NCI-H1930 (cell line): Measurements from ENCODE around the gene ZBTB38.

Experiments used
- DNase-seq, 2 experiments: peaks; one replicate each; lab custom pipeline; 2025; lab: John Stamatoyannopoulos, UW

ZBTB38 gene

DNA sequence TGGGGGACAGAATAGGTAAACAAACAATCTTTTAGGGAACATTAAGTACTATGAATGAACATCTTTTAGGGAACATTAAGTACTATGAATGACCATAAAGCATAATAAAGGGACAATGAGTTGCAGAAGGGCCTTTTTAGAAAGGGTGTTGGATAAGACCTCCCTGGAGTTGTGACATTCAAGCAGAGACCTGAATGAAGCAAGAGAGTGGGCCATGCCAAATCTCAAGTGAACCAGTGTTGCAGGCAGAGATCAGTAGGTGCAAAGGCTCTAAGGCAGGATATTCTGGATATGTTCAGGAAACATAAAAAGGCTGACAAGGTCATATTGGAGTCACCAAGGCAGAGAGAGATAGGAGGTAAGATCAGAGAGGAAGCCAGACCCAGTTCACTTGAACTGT, 29.4 kb upstream of the ZBTB38 start:
- no peak for DNase-seq

DNA sequence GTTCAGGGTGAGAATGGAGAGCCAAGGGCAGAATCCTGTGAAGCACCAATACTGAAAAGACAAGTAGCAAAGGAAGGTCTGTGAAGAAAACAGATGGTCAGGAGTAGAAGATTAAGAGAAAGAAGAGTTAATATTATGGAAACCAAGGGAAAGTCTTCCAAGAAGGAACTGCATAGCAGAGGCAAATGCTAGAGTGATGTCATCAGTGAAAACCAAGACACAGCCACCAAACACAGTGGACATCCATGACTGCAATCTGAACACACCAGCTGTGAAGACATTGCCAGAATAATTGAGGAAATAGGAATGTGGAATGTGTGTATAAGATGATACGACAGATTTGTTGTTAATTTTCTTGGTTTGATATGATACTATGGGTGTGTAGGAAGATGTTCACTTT, 26.8 kb upstream of the ZBTB38 start:
- DNase-seq = no peak

DNA sequence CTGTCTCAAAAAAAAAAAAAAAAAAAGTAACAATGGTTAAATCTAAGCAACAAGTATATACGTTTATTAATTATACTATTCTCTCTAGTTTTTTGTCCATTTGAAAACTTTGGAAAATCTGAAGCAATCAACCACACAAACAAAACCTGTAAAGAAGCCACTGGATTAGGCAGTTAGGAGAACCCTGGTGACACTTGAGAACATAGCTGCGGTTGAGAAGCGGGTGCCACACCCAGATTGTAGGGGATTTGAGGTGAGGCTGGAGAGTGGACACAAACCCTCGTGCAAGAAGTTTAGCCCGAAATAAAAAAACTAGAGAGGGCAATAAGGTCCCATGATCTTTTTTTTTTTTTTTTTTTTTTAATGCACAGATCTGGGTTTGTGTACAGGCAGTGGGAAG, 25.9 kb upstream of the ZBTB38 start:
- no peak for DNase-seq

DNA sequence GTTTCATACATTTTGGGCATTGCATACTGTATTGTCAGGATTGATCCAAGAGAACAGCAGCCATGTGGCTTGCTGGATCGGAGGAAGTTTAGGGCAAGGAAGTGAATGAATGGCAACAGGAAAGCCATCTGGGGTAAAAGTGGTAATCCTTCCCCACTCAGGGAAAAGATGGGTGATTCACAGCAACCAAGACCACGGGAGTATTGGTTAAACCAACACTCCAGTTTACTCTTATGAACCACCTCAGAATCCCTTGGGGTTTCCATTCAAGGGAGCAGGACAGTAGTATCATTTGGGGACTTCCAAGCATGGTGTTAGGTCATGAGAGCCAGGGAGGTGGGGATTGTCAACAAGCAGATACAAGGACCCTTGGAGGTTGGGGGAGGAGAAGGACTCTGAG, 25.2 kb upstream of the ZBTB38 start:
- DNase-seq = no peak

DNA sequence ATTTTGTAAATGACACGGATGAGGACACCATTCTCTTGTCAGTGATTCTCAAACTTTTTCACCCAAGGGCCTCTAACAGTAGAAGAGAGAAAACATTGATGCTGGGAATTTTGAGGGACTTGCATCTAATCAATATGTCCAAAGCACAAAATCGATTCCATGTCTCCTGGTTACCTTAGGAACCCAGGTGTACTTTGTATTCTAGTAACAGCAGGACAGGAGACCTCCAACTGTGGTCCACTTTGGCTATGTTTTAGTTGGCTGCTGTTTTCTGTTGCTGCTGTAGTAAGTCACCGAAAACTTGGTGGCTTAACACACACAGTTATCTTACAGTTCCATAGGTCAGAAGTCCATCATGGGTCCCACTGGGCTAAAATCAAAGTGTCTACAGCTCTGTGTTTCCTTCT, 24.4 kb upstream of the ZBTB38 start:
- DNase-seq = no peak

DNA sequence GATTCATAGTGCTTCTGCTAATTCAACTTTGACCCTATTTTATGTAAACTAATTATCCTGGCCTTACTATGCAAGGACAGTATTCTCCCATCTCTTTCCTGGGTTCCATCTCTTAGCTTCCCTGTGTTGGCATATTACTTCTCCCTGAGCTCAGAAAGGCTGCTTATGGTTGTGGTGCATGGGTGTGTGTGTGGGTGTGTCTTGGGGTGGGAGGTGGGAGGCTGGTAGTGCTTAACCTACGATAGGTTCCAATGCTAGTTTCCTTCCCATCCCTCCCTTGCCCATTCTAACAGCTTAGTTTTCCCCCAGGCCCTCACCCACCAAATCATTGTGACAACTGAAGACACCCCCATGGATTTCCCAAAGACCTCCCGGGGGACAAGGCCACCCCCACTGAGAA, 22.8 kb upstream of the ZBTB38 start:
- DNase-seq = no peak

DNA sequence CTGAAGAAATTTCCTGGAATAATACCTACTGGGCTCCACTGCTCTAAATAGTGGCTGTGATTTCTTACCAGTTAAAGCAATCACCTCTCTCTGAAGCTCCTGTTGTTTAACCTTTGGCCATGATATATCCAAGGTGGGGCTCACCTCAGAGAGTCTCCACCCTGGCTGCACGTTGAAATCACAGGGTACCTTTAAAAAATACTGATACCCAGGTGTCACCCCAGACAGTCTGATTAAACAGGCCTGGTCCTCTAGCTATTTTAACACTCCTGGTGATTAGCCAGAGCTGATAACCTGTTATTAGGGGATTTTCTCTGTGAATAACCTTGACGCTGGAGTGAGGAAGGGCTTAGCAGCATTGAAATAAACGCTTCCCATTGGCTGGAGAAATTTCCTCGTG, 22.3 kb upstream of the ZBTB38 start:
- DNase-seq = no peak

DNA sequence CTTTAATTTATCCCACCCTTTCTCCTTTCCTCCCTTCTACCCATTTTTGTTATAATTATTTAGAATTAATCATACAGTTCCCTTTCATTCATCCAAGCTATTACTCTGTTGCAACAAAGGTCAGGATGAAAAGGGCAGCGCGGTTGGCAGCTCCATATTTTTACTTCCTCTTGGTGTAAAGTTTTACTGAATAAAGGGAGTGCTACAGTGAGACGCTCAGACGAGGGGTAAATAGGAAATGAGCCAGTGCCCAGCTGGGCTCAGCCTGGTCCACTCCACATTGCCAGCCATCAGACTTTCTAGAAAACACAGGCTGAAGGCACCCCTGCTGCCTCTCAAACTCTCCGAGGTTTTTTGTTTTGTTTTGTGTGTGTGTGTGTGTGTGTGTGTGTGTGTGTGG, 21.9 kb upstream of the ZBTB38 start:
- no peak for DNase-seq

DNA sequence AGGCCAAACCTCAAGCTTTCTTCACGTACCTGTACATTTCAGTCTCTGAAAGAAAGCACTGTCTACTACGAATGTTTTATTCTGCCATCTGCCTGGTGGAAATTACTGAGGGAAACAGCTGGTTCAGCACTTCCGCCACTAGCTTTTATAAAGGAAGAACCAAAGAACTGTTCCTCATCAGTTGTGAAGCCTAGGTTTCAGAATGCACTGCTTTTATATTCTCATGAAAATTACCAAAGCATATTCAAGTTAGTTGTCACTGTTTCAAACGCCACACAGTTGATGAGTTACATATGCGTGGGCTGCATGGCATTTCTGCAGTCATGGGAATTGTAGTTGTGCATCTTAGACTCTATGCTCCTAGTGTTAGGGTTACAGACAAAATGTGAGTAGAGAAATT, 21.5 kb upstream of the ZBTB38 start:
- no peak for DNase-seq

DNA sequence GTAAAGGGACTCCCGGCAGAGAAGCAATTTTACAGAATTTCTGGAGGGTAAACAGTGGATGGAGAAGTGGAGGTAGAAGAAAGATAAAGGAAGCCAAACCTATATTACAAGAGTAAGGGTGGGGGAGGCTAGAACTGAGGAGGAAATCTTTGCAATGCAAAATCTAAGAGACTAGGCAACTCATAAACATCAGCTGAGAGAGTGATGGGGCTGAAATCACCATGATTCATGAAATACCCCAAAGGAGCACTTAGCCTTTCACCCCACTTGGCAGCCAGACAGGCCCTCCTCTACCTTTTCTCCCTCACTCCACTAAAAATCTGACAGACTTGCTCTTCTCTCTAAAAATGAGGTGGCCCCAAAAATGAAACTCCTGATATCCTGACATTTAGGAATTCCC, 19.5 kb upstream of the ZBTB38 start:
- DNase-seq = no peak

DNA sequence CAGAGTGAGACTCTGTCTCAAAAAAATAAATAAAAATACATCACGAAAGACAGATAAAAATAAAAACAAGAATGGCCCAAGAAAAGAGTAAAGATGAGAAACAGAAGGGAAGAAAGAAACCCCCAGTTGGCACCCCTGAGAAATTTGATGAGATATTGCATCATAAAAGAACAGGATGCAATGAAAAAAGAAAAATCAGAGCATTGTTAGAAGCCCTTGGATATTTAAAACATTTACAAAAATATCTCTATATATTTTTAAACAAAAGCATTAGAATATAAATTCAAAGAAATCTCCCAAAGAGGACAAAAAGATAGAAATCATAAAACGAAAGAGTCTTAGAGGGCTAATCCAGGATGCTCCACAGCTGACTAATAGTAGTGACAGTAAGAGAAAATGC, 18.6 kb upstream of the ZBTB38 start:
- no peak for DNase-seq

DNA sequence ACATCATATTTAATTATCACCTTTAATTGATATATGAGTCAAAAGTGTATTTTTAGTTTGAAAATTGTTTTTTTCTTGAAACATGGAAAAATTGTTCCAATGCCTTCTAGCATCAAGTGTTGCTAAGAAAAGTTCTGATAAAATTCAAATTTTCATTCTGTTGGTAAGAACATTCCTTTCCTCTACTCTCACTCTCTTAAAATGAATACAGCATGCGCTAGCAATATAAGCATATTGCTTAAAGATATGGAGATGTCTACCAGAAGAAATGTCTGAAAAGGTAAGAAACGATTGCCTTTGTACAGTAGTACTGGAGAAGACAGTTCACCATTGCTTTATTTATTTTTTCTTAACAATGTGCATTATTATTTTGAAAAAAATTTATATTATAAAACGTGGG, 17.6 kb upstream of the ZBTB38 start:
- no peak for DNase-seq

DNA sequence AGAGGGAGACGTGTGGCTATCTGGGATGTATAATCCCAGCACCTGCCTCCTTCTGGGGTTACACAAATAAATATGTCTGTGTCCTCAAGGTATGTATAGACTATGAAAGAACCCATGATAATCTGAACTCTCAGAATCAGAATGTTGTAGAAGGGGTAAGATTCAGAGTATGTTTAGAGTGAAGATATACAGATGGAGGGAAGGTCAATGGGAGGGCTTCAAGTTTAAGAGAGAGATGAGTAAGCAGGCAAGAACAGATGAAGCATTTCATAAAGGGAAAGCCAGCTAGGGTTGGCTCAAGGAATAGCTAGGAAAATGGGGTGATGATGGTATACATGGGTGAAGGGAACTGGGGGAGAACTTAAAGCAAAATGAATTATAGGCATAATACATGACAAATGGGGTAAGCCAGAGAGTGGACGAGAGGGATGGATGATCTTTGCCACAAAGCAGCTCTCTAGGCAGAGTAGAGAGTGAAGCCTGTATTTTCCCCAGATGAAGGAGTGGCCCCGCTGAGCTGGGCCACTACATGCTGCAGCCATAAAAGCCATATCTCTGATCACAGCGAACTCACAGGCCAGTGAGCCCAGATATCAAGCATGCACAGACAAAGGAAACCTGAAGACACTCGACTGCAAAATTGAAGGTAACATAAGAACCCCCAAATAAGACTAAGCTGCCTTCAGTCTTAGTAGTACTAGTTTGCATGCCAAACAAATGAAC, 15.9 kb upstream of the ZBTB38 start:
- no peak for DNase-seq

DNA sequence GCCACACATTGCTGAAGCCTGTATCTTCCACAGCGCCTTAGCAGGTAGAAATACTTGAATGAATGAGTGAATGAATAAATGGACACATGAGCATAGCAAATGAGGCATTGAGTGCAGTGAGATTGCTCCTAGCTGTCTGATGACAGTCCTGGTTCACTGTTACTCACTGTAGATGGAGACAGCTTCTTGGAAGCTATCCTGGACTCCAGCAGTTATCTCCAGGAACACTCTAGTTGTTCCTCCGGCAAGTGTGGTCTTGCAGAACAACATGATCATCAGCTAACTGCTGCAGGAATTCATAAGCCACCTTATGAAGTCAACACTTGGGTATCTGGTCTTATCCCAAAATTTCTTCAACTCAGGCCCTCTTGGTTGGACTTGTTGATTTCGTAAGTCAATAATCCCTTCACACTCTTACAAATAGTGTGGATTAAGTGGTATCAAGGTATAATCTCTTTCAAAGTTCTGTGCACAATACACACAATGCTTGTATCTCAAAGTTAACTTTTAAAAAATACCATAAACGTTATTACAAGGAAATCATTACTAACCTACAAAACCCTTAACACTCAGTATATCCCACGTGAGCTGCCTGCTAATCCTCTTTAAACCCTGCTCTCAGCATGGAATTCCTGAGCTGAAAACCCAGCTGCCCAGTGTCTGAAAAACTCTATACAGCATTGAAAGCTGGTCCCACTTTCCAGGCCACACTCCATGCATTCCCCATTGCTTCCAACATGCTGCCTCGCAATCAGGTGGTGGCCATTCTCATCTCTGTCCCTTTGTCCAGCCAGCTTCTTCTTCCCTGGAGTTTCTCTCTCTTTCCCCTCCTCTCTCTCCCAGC, 14.4 kb upstream of the ZBTB38 start:
- no peak for DNase-seq

DNA sequence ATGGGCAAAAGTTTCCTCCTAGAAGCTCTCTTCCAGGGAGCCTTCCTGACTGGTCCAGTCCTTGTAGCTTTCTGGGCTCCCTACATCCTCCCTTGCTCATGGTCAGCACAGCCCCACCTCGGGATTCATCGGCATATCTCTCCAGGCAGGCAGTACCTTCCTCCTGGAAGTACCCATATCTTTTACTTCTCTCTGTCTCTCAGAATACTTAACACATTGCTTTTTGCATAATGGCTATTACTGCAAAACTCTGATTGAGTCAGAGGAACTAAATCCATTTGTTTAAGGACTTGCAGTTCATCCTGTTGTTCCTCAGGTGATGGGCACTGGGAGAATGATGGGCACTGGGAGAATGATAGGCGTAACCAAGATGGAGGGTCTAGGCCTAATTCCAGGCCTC, 13.8 kb upstream of the ZBTB38 start:
- no peak for DNase-seq

DNA sequence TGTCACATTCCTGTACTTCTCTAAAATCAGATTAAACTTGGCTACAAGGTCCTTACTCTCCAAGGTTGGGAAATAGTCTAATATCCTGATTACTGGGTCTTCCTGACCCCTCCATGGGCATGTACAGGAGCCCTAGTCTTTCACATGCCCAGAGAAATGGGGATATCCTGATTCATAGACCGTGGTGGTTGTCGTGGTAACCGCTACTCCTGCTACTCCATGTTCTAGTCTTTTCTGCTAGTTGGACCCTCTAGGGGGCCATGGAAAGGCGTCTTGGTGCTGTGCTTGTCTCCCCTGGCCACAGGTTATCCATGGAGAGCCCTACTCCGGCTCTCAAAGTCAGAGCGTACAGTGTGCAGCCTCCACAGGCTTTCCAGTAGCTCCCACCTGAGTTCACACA, 13.1 kb upstream of the ZBTB38 start:
- DNase-seq = no peak

DNA sequence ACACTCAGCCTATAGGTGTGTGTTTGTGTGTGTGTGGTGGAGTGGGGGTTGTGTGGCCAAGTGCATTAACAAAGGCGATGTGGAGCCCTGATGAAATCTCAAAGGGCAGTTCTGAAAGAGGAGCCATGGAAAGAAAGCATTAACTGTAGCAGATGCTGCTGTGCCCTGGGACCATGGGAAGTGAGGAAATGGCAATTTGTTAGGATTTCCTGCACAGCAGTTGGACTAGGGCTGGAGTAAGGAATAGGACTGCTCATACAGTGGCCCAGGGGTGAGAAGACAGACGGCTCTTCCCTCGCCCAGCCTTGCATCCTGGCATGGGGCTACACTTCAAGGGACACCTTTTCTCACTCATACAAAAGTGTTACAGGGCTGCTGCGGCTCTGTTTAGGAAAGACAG, 12.3 kb upstream of the ZBTB38 start:
- DNase-seq = no peak

DNA sequence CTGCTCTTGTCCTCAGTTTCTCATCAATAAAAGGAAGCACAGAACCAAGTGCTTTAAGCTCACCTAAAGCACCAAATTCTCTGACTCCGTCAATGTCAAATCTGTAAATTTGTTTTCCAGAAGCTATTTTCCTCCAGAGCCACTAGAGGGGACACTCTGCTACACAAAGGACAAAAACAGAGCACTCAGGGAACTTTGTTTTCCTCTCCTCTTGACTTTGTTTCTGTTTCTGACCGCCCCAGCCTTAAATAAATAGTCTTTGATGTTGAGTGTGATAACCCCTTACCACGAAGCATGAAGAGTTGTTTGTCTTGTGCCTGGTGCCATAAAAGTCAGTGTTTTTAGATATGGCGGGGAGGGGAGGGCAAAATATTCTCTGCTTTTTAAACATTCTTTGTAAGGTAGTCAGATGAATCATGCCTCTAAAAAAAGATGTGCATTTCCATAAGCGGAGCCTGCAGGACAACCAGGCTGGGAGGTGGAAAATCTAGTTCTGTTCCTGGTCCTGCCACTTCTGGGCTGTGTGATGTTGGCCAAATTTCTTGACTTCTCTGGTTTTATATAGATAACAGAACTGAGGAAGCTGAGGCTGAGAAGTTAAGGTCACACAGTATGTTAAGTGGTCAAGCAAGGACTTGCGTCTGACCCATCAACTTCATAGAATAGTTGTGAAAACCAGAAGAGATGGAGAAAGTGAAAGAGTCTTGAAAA, 7.3 kb upstream of the ZBTB38 start:
- peak in 1 of 2 experiments; percentile 30 for DNase-seq

DNA sequence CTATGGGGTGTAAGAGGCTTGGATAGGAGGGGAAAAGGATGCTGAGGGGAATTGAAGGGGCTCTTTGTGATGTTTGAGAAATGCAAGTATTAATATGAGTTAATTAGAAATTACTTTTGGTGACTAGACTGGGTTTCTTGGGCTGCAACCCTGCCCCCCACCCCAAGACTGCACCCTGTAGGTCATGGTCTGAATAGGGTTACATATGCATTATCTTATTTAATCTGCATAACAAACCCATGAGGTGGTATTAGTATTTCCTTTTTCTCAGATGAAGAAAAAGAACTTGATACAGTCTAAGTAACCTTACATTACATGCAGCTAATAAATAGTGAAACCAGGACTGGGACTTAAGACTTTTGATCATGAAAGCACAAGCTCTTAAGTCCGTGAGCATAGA, 5.6 kb upstream of the ZBTB38 start:
- DNase-seq = no peak

DNA sequence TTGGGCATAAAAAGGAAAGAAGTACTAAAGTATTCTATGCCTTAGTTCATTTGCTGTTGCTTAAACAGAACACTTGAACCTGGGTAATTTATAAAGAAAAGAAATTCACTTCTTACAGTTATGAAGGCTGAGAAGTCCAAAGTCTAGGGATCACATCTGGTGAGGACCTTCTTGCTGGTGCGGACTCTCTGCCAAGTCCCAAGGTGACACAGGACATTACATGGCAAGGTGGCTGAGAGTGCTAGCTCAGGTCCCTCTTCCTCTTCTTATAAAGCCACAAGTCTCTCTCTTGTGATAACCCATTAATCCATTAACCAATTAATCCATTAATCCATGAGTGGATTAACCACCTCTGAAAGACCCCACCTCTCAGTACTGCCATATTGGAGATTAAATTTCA, 3.1 kb upstream of the ZBTB38 start:
- DNase-seq = no peak

DNA sequence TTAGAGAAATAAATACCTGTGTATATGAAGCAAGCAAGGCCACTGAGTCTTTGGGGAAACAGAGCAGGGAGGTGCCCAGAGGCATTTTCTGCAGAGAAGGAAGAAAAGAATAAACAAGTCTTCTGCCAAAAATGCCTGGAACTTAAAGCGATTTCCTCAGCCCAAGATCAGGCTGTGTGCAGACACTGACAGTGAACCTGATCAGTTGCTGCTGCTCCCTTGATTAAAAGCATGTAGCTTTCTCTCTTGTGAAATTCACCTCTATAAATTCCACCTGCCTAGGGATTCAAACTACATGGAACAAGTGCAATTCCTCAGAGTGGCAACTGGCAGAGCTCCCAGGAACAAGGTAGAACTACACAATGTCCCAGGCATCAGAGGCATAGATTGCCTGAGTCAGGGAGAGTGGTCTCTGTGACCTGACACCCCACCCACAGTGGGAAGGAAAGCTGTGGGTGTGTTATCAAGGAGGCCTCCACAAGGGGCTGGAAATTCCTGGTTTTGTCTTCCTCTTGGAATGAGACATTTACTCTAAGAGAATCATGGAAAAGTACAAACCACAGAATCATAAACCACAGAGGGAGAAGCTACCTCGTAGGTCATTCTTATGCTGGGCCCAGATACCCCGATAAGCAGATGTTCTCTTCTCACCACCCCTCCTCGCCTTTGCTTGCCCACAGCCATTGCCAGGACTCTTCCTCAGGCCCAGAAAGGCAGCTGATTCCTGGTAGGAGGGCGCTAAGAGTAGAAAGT, 1.8 kb upstream of the ZBTB38 start:
- no peak for DNase-seq

DNA sequence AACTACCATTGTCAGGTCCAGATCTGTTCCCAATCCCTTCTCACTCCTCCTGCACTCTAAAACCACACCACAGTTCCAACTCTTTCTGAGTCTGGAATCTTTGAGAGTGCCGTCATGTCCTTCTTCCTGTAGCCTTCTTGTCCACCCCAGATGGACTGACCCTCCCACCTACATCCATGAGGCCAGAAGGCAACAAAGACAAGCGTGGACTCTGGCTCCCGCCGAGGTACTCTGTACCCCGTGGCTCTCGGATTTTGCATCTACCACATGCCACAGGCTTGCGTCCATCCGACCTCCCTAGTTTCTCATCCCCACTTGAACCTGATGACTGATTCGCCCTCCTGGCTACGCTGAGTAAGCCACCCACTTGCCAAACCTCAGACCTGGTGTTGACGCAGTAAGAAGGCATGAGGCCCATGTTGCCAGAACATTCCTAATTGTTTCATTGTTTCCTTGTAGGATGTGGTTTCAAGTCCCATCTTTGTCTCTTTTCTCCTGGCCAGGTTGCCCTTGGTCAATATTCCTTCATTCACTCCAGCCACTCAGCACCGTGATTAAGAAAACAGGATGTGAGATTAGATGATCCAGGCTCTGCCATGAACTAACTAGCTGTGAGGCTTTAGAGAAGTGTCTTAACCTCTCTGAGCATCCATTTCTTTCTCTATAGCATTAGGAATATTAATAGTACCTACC, 1.1 kb upstream of the ZBTB38 start:
- no peak for DNase-seq
